NCI-H2107 treated with DMSO at 0.1 percent for 48 hours (cell line): ENCODE data around the gene MTFMT.
"Not testable (repeated sequence)": the region's sequence is repeated elsewhere in the genome, so short reads cannot be mapped to it uniquely, and the experiment has no call there.

Experiments used
- DNase-seq: peaks from one replicate; lab custom pipeline; 2025; ENCODE audit not compliant: unreplicated experiment; lab: John Stamatoyannopoulos, UW

MTFMT gene

GRCh38 chr15:65040461-65040860 lies 11.0 kb upstream of the MTFMT start:
- no peak for DNase-seq

- DNase-seq, result no peak
Measured at GRCh38 chr15:65038836-65039235, 9.4 kb upstream of the MTFMT start.

- DNase-seq, result no peak
Measured at GRCh38 chr15:65038428-65038827, 9.0 kb upstream of the MTFMT start.

GRCh38 chr15:65037309-65037708 lies 7.9 kb upstream of the MTFMT start:
- no peak for DNase-seq

GRCh38 chr15:65034719-65035118 lies 5.3 kb upstream of the MTFMT start:
- no peak for DNase-seq

GRCh38 chr15:65033659-65034269 lies 4.3 kb upstream of the MTFMT start:
- DNase-seq, result peak; percentile 21

GRCh38 chr15:65032801-65033537 lies 3.5 kb upstream of the MTFMT start:
- DNase-seq, result peak; percentile 30

- no peak for DNase-seq
Measured at GRCh38 chr15:65029736-65030208, 333 bp upstream of the MTFMT start.

- no peak for DNase-seq
Measured at GRCh38 chr15:65028338-65028737, 1.1 kb downstream of the MTFMT start.

GRCh38 chr15:65027593-65027992 lies 1.8 kb downstream of the MTFMT start:
- DNase-seq, result no peak

- DNase-seq, result no peak
Measured at GRCh38 chr15:65026756-65027155, 2.7 kb downstream of the MTFMT start.

GRCh38 chr15:65021488-65021887 lies 8.0 kb downstream of the MTFMT start:
- DNase-seq, result no peak

- DNase-seq, result no peak
Measured at GRCh38 chr15:65020419-65020818, 9.0 kb downstream of the MTFMT start.

- not testable (repeated sequence) for DNase-seq
Measured at GRCh38 chr15:65011198-65011597, 18.2 kb downstream of the MTFMT start.

GRCh38 chr15:65008983-65009382 lies 20.5 kb downstream of the MTFMT start:
- DNase-seq, result no peak

- no peak for DNase-seq
Measured at GRCh38 chr15:65006876-65007275, 22.6 kb downstream of the MTFMT start.

- no peak for DNase-seq
Measured at GRCh38 chr15:65004993-65005392, 24.4 kb downstream of the MTFMT start.

- DNase-seq, result no peak
Measured at GRCh38 chr15:64997745-64998375, 31.6 kb downstream of the MTFMT start.

GRCh38 chr15:64997066-64997465 lies 32.4 kb downstream of the MTFMT start:
- no peak for DNase-seq

GRCh38 chr15:64993290-64993689 lies 36.1 kb downstream of the MTFMT start:
- DNase-seq, result no peak

- no peak for DNase-seq
Measured at GRCh38 chr15:64991536-64992135, 37.8 kb downstream of the MTFMT start.

GRCh38 chr15:64990168-64990470 lies 39.3 kb downstream of the MTFMT start:
- DNase-seq, result no peak
